Central memory CD8-positive, alpha-beta T cell (primary cell): ENCODE results near the gene UCP2.

Experiments used
- ATAC-seq: fragments of 150-1000 bp; cut with Tn5 transposase; replicated peaks from 2 replicates; pipeline ENCODE4 v1.10.0; 2022; ENCODE audit warnings: mild to moderate bottlenecking, moderate FRiP score, moderate number of reproducible peaks; ENCODE audit not compliant: poor library complexity, severe bottlenecking; ENCODE audit errors: extremely low read depth
- DNase-seq, 2 donors: peaks; one replicate each; pipeline ENCODE4 v3.0.0; 2021; ENCODE audit warnings: low spot score in 2 of 2
- H3K27ac Mint-ChIP-seq: one replicate; pipeline ENCODE4 v1.8.0; 2022; ENCODE audit warnings: low read depth, mild to moderate bottlenecking, moderate library complexity, mixed read lengths
- H3K27me3 Mint-ChIP-seq: one replicate; pipeline ENCODE4 v1.8.0; 2022; ENCODE audit warnings: mixed read lengths
- H3K36me3 Mint-ChIP-seq: one replicate; pipeline ENCODE4 v1.8.0; 2022; ENCODE audit warnings: mild to moderate bottlenecking, moderate library complexity, mixed read lengths; ENCODE audit not compliant: insufficient read depth
- H3K4me1 Mint-ChIP-seq: one replicate; pipeline ENCODE4 v1.8.0; 2022; ENCODE audit warnings: mixed read lengths
- H3K4me3 Mint-ChIP-seq: one replicate; pipeline ENCODE4 v1.8.0; 2022; ENCODE audit warnings: mild to moderate bottlenecking, moderate library complexity, mixed read lengths
- H3K9me3 Mint-ChIP-seq: one replicate; pipeline ENCODE4 v1.8.0; 2022; ENCODE audit warnings: mixed read lengths

The UCP2 gene

GRCh38 chr11:74017631-74018030 is 35.0 kb upstream of the UCP2 start:
- no peak overlapping the region for H3K4me3 Mint-ChIP-seq
- H3K27ac Mint-ChIP-seq, result peak overlapping the region; percentile 44
- no peak for DNase-seq
- peaks cover 11% of the 10 kb centered on the region for H3K36me3 Mint-ChIP-seq
- H3K9me3 Mint-ChIP-seq, result no peaks in the 10 kb centered on the region
- no peak for ATAC-seq
- peaks cover 32% of the 10 kb centered on the region for H3K4me1 Mint-ChIP-seq
- no peaks in the 10 kb centered on the region for H3K27me3 Mint-ChIP-seq

GRCh38 chr11:74015919-74016684 is 33.5 kb upstream of the UCP2 start:
- no peak for DNase-seq
- Mint-ChIP-seq H3K36me3 (peaks cover 14% of the 10 kb centered on the region), H3K27ac (peak overlapping the region; percentile 44), H3K27me3 (no peaks in the 10 kb centered on the region), H3K9me3 (no peaks in the 10 kb centered on the region), H3K4me1 (peaks cover 41% of the 10 kb centered on the region), H3K4me3 (no peak overlapping the region)
- no peak for ATAC-seq

GRCh38 chr11:74014880-74015279 is 32.2 kb upstream of the UCP2 start:
- H3K36me3 Mint-ChIP-seq, result peaks cover 14% of the 10 kb centered on the region
- H3K4me1 Mint-ChIP-seq, result peaks cover 53% of the 10 kb centered on the region
- ATAC-seq, result no peak
- no peaks in the 10 kb centered on the region for H3K9me3 Mint-ChIP-seq
- H3K27ac Mint-ChIP-seq, result peak overlapping the region; percentile 13
- H3K27me3 Mint-ChIP-seq, result no peaks in the 10 kb centered on the region
- DNase-seq, result no peak
- H3K4me3 Mint-ChIP-seq, result no peak overlapping the region

GRCh38 chr11:74013141-74013540 is 30.5 kb upstream of the UCP2 start:
- Mint-ChIP-seq H3K9me3 (no peaks in the 10 kb centered on the region), H3K4me1 (peaks cover 66% of the 10 kb centered on the region), H3K4me3 (no peak overlapping the region), H3K27me3 (no peaks in the 10 kb centered on the region), H3K36me3 (peaks cover 14% of the 10 kb centered on the region), H3K27ac (no peak overlapping the region)
- ATAC-seq, result no peak
- DNase-seq, result no peak

GRCh38 chr11:74012074-74012809 is 29.6 kb upstream of the UCP2 start:
- Mint-ChIP-seq H3K4me1 (peaks cover 66% of the 10 kb centered on the region), H3K27me3 (no peaks in the 10 kb centered on the region), H3K4me3 (peak overlapping the region; percentile 58), H3K36me3 (peaks cover 14% of the 10 kb centered on the region), H3K9me3 (no peaks in the 10 kb centered on the region), H3K27ac (peak overlapping the region; percentile 96)
- DNase-seq, result no peak
- no peak for ATAC-seq

GRCh38 chr11:74011360-74012073 is 28.9 kb upstream of the UCP2 start:
- no peaks in the 10 kb centered on the region for H3K9me3 Mint-ChIP-seq
- H3K4me3 Mint-ChIP-seq, result peak overlapping the region; percentile 58
- H3K27ac Mint-ChIP-seq, result peak overlapping the region; percentile 96
- peaks cover 11% of the 10 kb centered on the region for H3K36me3 Mint-ChIP-seq
- peaks cover 64% of the 10 kb centered on the region for H3K4me1 Mint-ChIP-seq
- no peaks in the 10 kb centered on the region for H3K27me3 Mint-ChIP-seq
- DNase-seq (no peak), ATAC-seq (peak; percentile 73)

- H3K4me3 Mint-ChIP-seq, result peak overlapping the region; percentile 8
Observed at GRCh38 chr11:74010306-74011300, 28.0 kb upstream of the UCP2 start.

GRCh38 chr11:74009675-74010305 is 27.1 kb upstream of the UCP2 start:
- DNase-seq (no peak), ATAC-seq (no peak)
- H3K4me3 Mint-ChIP-seq, result peak overlapping the region; percentile 8
- H3K9me3 Mint-ChIP-seq, result no peaks in the 10 kb centered on the region
- H3K4me1 Mint-ChIP-seq, result peaks cover 60% of the 10 kb centered on the region
- H3K36me3 Mint-ChIP-seq, result peaks cover 8% of the 10 kb centered on the region
- no peaks in the 10 kb centered on the region for H3K27me3 Mint-ChIP-seq
- H3K27ac Mint-ChIP-seq, result peak overlapping the region; percentile 96

More at GRCh38 chr11:74010306-74011300, 28.0 kb upstream of the UCP2 start:
- peaks cover 60% of the 10 kb centered on the region for H3K4me1 Mint-ChIP-seq
- H3K36me3 Mint-ChIP-seq, result peaks cover 8% of the 10 kb centered on the region
- no peaks in the 10 kb centered on the region for H3K27me3 Mint-ChIP-seq
- no peaks in the 10 kb centered on the region for H3K9me3 Mint-ChIP-seq
- no peak for DNase-seq
- H3K27ac Mint-ChIP-seq, result peak overlapping the region; percentile 96
- no peak for ATAC-seq

GRCh38 chr11:74009230-74009547 is 26.5 kb upstream of the UCP2 start:
- Mint-ChIP-seq H3K27ac (peak overlapping the region; percentile 77), H3K4me1 (peaks cover 60% of the 10 kb centered on the region), H3K36me3 (peaks cover 8% of the 10 kb centered on the region), H3K9me3 (no peaks in the 10 kb centered on the region), H3K4me3 (peak overlapping the region; percentile 26), H3K27me3 (no peaks in the 10 kb centered on the region)
- DNase-seq, result no peak
- no peak for ATAC-seq

GRCh38 chr11:74008373-74009229 is 26.0 kb upstream of the UCP2 start, which contains the start of gene UCP3:
UCP3 (minus strand) TSS chr11:74009085; CDS start chr11:74007042, 2,043 bp downstream.
- DNase-seq (no peak), ATAC-seq (no peak)
- Mint-ChIP-seq H3K4me3 (peak within 1 kb of the TSS; percentile 26), H3K27me3 (no peaks in the 10 kb centered on the region), H3K9me3 (no peaks in the 10 kb centered on the region), H3K27ac (peak within 1 kb of the TSS; percentile 96), H3K36me3 (peaks cover 6% of the 10 kb centered on the region), H3K4me1 (peaks cover 61% of the 10 kb centered on the region)
